OCI-LY1 (cell line): ENCODE measurements around the gene MMEL1.
"Not testable (repeated sequence)": the region's sequence is repeated elsewhere in the genome, so short reads cannot be mapped to it uniquely, and the experiment has no call there.

Experiments
- EZH2 ChIP-seq: fragments of 200-600 bp; sonication (generic), shearing (Covaris generic); IDR thresholded peaks from 2 replicates; pipeline ENCODE4 v1.8.0; 2017; ENCODE audit warnings: borderline replicate concordance, mixed run types, mild to moderate bottlenecking, antibody characterized with exemption, low read length, moderate library complexity, mixed read lengths
- TF ChIP-seq, protein P1 (sequence below): fragments of 200-600 bp; sonication (generic), shearing (Covaris generic); IDR thresholded peaks from 2 replicates; pipeline ENCODE4 v1.5.1; 2017; ENCODE audit warnings: mild to moderate bottlenecking, antibody characterized with exemption, low read length, moderate library complexity, mixed read lengths

- not testable (repeated sequence) for TF ChIP-seq EZH2
- TF ChIP-seq, protein P1, sequence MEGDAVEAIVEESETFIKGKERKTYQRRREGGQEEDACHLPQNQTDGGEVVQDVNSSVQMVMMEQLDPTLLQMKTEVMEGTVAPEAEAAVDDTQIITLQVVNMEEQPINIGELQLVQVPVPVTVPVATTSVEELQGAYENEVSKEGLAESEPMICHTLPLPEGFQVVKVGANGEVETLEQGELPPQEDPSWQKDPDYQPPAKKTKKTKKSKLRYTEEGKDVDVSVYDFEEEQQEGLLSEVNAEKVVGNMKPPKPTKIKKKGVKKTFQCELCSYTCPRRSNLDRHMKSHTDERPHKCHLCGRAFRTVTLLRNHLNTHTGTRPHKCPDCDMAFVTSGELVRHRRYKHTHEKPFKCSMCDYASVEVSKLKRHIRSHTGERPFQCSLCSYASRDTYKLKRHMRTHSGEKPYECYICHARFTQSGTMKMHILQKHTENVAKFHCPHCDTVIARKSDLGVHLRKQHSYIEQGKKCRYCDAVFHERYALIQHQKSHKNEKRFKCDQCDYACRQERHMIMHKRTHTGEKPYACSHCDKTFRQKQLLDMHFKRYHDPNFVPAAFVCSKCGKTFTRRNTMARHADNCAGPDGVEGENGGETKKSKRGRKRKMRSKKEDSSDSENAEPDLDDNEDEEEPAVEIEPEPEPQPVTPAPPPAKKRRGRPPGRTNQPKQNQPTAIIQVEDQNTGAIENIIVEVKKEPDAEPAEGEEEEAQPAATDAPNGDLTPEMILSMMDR, result not testable (repeated sequence)
These were observed 19.5 kb upstream of the MMEL1 start for GRCh38 chr1:2652152-2652925.
